ENCODE data around the gene SLC66A3.

The SLC66A3 gene

GRCh38 chr2:11214770-11215169 lies 59.5 kb downstream of the SLC66A3 start:
- no peak for DNase-seq (ENCODE audit: low spot score)

- no peak for DNase-seq (ENCODE audit: low spot score)
Measured at GRCh38 chr2:11215407-11215806, 60.1 kb downstream of the SLC66A3 start.

DNA sequence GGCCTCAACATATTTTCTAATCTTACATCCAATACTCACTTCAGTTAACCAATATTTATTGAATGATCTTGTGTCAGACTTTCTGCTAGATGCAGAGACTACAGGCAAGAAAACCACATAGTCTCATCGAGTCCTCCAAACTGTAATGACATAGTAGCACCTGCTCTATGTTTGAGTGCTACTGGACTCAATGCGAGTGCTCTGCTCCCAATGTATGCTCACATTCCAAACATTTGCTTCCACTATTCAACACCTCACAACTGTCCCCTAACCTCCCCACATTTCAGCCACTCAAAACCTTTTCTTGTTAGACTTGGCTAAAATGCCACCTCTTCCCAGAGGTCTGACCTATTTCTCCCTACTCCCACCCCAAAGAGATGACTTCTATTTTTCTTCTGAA lies 65.2 kb downstream of the SLC66A3 start:
- no peak for DNase-seq (ENCODE audit: low spot score)

DNA sequence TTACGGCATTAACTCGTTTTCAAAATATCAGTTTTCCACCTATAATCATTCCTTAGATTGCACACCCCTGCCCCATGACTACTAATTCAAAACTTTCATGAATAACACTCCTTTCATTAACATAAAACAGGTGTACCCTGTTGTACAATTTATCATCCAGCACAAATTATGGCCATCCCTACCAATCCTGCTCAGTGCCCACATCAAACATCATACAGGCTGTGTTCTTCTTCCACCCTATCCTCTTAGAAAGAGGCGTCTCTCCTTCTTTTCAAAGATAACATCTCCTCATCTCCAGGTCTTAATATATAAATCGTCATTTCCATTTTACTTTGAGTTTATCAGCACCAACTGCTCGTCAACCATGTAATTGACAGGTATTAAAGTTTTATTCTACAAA lies 67.6 kb downstream of the SLC66A3 start:
- no peak for DNase-seq (ENCODE audit: low spot score)

DNA sequence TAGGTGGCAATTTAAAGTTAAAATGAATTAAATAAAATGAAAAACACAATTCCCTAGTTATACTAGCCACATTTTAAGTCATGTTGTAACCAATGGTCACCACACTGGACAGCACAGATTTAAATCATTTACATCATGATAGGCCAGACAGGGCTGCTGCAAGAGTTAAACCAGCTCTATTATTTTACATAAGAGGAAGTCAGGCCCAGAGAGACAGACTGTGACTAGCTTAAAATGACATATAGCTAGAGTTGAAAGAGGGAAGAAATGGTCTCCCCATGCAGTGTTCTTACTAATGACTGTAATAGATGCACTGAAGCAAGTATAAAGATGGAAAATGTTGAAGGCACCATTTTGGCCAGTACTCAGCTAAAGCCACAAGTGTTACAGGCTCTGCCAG lies 69.6 kb downstream of the SLC66A3 start:
- DNase-seq (ENCODE audit: low spot score): no peak

- DNase-seq (ENCODE audit: low spot score): no peak
Measured at GRCh38 chr2:11227595-11227994, 72.3 kb downstream of the SLC66A3 start.

Data from cerebellar cortex (tissue), 1 donor.